ENCODE results near the gene ZNF529. TPM values are rescaled to one million over a fixed set of nuclear protein-coding genes. Genes with fewer than 3 reads are reported as not detected.

The ZNF529 gene
- total and polyA plus RNA-seq, 2 experiments from 2014 or later = 6.3 to 15.0 TPM

GRCh38 chr19:36527341-36527740 lies 45.8 kb downstream of the ZNF529 start:
- TF ChIP-seq EZH2phosphoT487 (IDR thresholded peaks at IDR 0.05; ENCODE audit: insufficient read depth, low read depth) = no peak
- TF ChIP-seq EZH2 (IDR thresholded peaks at IDR 0.05; ENCODE audit: insufficient read depth, poor library complexity, severe bottlenecking) = no peak
- H3K79me2 ChIP-seq (ENCODE audit: insufficient read depth) = peaks cover 80% of the 10 kb centered on the region
- H3K27ac ChIP-seq = peak overlapping the region; percentile 79
- peak overlapping the region; percentile 82 for H3K9ac ChIP-seq
- no peaks in the 10 kb centered on the region for H3K27me3 ChIP-seq (replicated peaks; ENCODE audit: insufficient read depth)
- no peaks in the 10 kb centered on the region for H4K20me1 ChIP-seq (ENCODE audit: insufficient read depth)
- peak overlapping the region; percentile 81 for H3K4me3 ChIP-seq
- in situ Hi-C loops (cut with MboI) = no loop called here
- no peaks in the 10 kb centered on the region for H3K9me2 ChIP-seq (ENCODE audit: insufficient read depth)
- 2 to 4% methylated on average over 5 of the region's 5 CpGs for WGBS, 2 experiments (ENCODE audit: low coverage in 1 of 2, low lambda C conversion rate in 2 of 2, missing lambda C conversion rate in 2 of 2)
- peak overlapping the region; percentile 97 for H3K4me2 ChIP-seq (ENCODE audit: unreplicated experiment)
- no peaks in the 10 kb centered on the region for H3F3A ChIP-seq (ENCODE audit: insufficient read depth)
- H2AFZ ChIP-seq = peak overlapping the region; percentile 98
- peaks cover 16% of the 10 kb centered on the region for H3K36me3 ChIP-seq (ENCODE audit: low read depth)
- peak; percentile 35 for DNase-seq
- no peaks in the 10 kb centered on the region for H3K9me3 ChIP-seq (ENCODE audit: low read depth)
- peaks cover 9% of the 10 kb centered on the region; the same call in 1 of the 2 replicates for H3K4me1 ChIP-seq (ENCODE audit: insufficient read depth)

- Histone ChIP-seq H2AFZ (no peak overlapping the region), H3K4me3 (peak overlapping the region; percentile 81), H3K9me3 (ENCODE audit: low read depth) (no peaks in the 10 kb centered on the region), H3K4me1 (ENCODE audit: insufficient read depth) (peaks cover 9% of the 10 kb centered on the region; the same call in 1 of the 2 replicates), H3K36me3 (ENCODE audit: low read depth) (peaks cover 21% of the 10 kb centered on the region), H3K9ac (peak overlapping the region; percentile 82), H3K27me3 (replicated peaks; ENCODE audit: insufficient read depth) (no peaks in the 10 kb centered on the region), H3K9me2 (ENCODE audit: insufficient read depth) (no peaks in the 10 kb centered on the region), H3K4me2 (ENCODE audit: unreplicated experiment) (peak overlapping the region; percentile 97), H3F3A (ENCODE audit: insufficient read depth) (no peaks in the 10 kb centered on the region), H3K79me2 (ENCODE audit: insufficient read depth) (peaks cover 87% of the 10 kb centered on the region), H3K27ac (no peak overlapping the region; the same call in 1 of the 2 replicates), H4K20me1 (ENCODE audit: insufficient read depth) (no peaks in the 10 kb centered on the region)
- no peak for TF ChIP-seq EZH2 (IDR thresholded peaks at IDR 0.05; ENCODE audit: insufficient read depth, poor library complexity, severe bottlenecking)
- TF ChIP-seq EZH2phosphoT487 (IDR thresholded peaks at IDR 0.05; ENCODE audit: insufficient read depth, low read depth) = no peak
- WGBS, 2 experiments (ENCODE audit: low coverage in 1 of 2, low lambda C conversion rate in 2 of 2, missing lambda C conversion rate in 2 of 2) = 64 to 65% methylated on average over 5 of the region's 5 CpGs
- in situ Hi-C loops (cut with MboI) = no loop called here
- peak; percentile 48 for DNase-seq
These were observed 46.5 kb downstream of the ZNF529 start for GRCh38 chr19:36526581-36526980.

DNA sequence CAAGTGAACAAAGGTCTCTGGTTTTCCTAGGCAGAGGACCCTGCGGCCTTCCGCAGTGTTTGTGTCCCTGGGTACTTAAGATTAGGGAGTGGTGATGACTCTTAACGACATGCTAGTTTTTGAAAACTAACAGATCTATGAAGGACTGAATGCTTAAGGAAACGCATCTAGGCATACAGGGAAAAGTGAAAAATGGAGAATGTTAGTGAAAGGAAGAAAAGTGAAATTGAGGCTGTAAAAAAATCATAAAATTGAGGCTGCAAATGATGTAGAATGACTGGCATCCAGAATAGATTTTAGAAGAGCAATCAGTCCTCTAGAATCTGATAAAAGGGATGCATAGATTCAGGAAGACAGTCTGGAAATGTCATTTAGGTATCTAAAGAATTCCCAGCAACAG lies 48.5 kb downstream of the ZNF529 start:
- TF ChIP-seq EZH2phosphoT487 (IDR thresholded peaks at IDR 0.05; ENCODE audit: insufficient read depth, low read depth) (no peak), EZH2 (IDR thresholded peaks at IDR 0.05; ENCODE audit: insufficient read depth, poor library complexity, severe bottlenecking) (no peak)
- H3K27ac ChIP-seq = no peak overlapping the region
- H3K79me2 ChIP-seq (ENCODE audit: insufficient read depth) = peaks cover 91% of the 10 kb centered on the region
- H3K36me3 ChIP-seq (ENCODE audit: low read depth) = peaks cover 31% of the 10 kb centered on the region
- peaks cover 9% of the 10 kb centered on the region; the same call in 1 of the 2 replicates for H3K4me1 ChIP-seq (ENCODE audit: insufficient read depth)
- no peaks in the 10 kb centered on the region for H4K20me1 ChIP-seq (ENCODE audit: insufficient read depth)
- in situ Hi-C loops (cut with MboI) = no loop called here
- no peak overlapping the region for H3K9ac ChIP-seq
- no peaks in the 10 kb centered on the region for H3K9me2 ChIP-seq (ENCODE audit: insufficient read depth)
- H3K4me3 ChIP-seq = no peak overlapping the region
- no peak overlapping the region for H2AFZ ChIP-seq
- no peaks in the 10 kb centered on the region for H3K9me3 ChIP-seq (ENCODE audit: low read depth)
- H3K4me2 ChIP-seq (ENCODE audit: unreplicated experiment) = no peak overlapping the region
- no peaks in the 10 kb centered on the region for H3F3A ChIP-seq (ENCODE audit: insufficient read depth)
- no peak for DNase-seq
- H3K27me3 ChIP-seq (replicated peaks; ENCODE audit: insufficient read depth) = no peaks in the 10 kb centered on the region
- 99 to 100% methylated on average over 2 to 4 of the region's 4 CpGs for WGBS, 2 experiments (ENCODE audit: low coverage in 1 of 2, low lambda C conversion rate in 2 of 2, missing lambda C conversion rate in 2 of 2)

DNA sequence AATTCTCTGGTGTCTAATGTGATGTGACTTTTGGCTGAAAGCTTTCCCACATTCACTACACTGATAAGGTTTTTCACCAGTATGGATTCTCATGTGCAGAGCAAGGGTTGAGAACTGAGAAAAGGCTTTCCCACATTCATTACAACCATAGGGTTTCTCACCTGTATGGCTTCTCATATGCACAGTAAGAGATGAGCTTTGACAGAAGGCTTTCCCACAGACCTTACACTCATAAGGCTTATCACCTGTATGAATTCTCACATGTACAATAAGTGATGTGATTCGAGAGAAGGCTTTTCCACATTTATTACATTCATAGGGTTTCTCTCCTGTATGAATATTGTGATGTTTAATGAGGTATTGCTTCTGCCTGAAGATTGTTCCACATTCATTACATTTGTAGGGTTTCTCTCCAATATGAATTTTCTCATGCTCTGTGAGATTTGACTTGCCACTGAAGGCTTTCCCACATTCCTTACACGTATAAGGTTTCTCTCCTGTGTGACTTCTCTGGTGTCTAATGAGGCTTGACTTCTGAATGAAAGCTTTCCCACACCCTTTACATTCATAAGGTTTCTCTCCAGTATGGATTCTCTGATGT lies 59.0 kb downstream of the ZNF529 start:
- no peak overlapping the region for H3K27ac ChIP-seq
- H3K9me2 ChIP-seq (ENCODE audit: insufficient read depth) = no peaks in the 10 kb centered on the region
- no peak overlapping the region for H3K4me3 ChIP-seq
- H3K9ac ChIP-seq = no peak overlapping the region
- peaks cover 21% of the 10 kb centered on the region for H3K9me3 ChIP-seq (ENCODE audit: low read depth)
- H3F3A ChIP-seq (ENCODE audit: insufficient read depth) = no peaks in the 10 kb centered on the region
- in situ Hi-C loops (cut with MboI) = no loop called here
- H3K4me2 ChIP-seq (ENCODE audit: unreplicated experiment) = no peak overlapping the region
- H3K79me2 ChIP-seq (ENCODE audit: insufficient read depth) = peaks cover 38% of the 10 kb centered on the region
- H3K36me3 ChIP-seq (ENCODE audit: low read depth) = peaks cover 80% of the 10 kb centered on the region
- no peak for TF ChIP-seq EZH2 (IDR thresholded peaks at IDR 0.05; ENCODE audit: insufficient read depth, poor library complexity, severe bottlenecking)
- no peak for TF ChIP-seq EZH2phosphoT487 (IDR thresholded peaks at IDR 0.05; ENCODE audit: insufficient read depth, low read depth)
- DNase-seq = no peak
- no peak overlapping the region for H2AFZ ChIP-seq
- WGBS, 2 experiments (ENCODE audit: low coverage in 1 of 2, low lambda C conversion rate in 2 of 2, missing lambda C conversion rate in 2 of 2) = 89 to 95% methylated on average over 2 of the region's 2 CpGs
- H3K27me3 ChIP-seq (replicated peaks; ENCODE audit: insufficient read depth) = no peaks in the 10 kb centered on the region
- H4K20me1 ChIP-seq (ENCODE audit: insufficient read depth) = no peaks in the 10 kb centered on the region
- H3K4me1 ChIP-seq (ENCODE audit: insufficient read depth) = no peaks in the 10 kb centered on the region
